Activated CD4-positive, alpha-beta T cell treated with anti-CD3 and anti-CD28 coated beads, Interleukin-10, Interleukin-2, amounts not matched to agents 100 ng/mL and 50 ng/mL, durations not matched to agents 16 hours and 8 hours (primary cell): ENCODE measurements around the gene ZBTB18.
"Not testable (repeated sequence)": the region's sequence is repeated elsewhere in the genome, so short reads cannot be mapped to it uniquely, and the experiment has no call there.

ENCODE experiments used
- DNase-seq: peaks from one replicate; pipeline ENCODE4 v3.0.0-alpha.2; 2020

ZBTB18 gene

DNA sequence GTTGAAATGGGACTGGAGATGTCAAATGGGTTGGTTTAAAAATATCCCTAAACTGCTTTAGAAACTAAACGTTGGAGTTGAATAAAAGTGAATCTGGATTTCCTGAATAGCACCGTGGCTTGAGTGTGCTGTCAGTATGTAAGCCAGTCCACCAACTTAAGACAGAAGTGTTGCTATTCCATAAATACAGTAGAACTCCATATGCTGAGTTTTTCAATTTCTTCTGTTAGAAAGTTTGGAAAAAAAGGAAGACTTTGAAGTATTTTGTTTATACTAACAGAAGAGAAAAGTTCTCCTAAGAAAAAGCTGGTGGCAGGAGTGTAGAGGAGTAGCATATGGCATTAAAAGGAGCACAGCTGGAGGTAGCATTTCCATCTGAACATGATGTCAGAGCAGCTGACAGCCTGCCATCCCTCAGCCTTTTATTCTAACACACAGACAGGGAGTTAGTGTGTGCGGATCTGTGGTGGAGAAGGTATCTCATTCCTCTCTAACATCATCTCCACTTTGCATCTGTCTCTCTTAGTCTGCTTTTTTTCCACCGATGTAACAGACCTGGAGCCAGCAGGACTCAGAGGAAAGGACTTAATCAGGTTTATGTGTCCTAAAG, at the start of gene ZBTB18:
Gene ZBTB18, plus strand, starts transcription at position 449 of the 610 bp plus-strand sequence. Its CDS starts 149 bp downstream, at position 598.
- no peak for DNase-seq

DNA sequence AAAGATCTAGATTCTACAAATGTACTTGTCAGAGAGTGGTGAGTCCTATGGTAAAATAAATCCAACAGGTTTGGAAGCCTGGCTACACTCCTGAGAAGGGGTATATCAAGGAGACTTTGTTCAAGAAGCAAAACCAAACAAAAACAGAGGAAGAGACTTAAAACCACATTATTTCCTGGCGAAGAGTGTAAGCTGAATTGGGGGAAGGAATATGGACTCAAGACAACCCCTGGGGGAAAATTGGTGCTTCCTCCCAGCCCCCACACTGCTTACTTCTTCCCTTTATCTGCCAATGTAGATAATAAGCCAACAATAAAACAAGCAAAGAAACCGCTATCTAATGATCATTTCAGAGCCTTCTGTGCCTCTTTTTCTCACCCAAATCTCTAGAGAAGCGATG, 48.4 kb upstream of the ZBTB18 start:
- DNase-seq, result no peak

DNA sequence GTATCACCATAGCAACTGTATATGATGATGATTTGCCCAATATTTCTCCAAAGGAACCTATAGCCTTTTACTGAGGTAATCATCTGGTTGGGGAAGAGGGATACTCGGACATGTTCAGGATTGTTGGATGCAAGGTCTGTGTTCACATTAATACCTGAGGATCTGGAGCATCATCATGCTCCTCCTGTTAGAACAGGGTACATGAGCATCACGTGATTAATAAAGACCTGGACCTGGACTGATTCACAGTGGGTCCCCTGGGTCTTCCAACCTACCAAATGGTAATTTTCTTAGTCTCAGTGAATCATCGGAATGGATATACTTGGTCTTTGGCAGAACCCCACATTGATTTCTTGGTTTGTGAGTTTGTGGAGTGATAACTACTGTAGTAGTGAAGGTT, 45.6 kb upstream of the ZBTB18 start:
- no peak for DNase-seq

GRCh38 chr1:244006381-244006901, 44.6 kb upstream of the ZBTB18 start:
- DNase-seq, result no peak

- DNase-seq, result no peak
Measured at GRCh38 chr1:244006961-244007360, 44.1 kb upstream of the ZBTB18 start.

- peak; percentile 3 for DNase-seq
Measured at GRCh38 chr1:244010191-244010590, 40.9 kb upstream of the ZBTB18 start.

- DNase-seq, result no peak
Measured at GRCh38 chr1:244010703-244011123, 40.4 kb upstream of the ZBTB18 start.

DNA sequence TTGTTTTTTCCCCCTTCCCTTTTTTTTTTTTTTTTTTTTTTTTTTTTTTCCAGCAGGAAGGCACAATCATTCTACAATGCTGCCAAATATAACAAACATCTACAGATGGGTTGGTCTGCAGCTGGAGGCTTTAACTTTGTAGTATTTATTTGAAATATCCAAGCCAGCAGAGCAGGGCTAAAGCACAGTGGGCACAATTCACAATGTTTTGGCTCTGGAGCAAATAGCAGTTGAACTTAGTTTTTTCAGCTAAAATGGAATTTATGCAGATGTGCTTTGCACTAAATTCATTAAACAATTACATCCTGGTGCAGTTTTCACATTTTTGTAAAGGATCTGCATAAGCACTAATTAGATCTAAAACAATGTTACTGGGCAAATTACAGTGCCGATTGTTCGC, 39.8 kb upstream of the ZBTB18 start:
- no peak for DNase-seq

DNA sequence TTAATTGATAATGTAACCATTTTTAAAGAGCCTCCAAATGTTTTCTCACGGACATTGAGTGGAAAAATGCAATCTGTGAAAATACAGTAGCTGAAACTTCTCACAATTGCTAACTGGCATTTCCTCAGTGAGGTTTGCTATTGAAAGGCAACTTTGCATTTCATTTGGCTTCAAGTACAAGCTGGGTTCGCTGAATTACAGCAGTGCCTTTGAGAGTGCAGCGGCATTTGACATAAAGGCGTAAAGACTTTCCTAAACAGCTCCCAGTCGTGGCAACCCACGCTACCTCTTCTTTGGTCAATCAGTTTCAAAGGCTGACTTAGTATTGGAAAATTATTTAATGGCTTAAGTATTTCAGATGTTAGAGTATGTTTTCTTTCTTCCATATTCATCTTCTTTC, 39.3 kb upstream of the ZBTB18 start:
- DNase-seq, result no peak

DNA sequence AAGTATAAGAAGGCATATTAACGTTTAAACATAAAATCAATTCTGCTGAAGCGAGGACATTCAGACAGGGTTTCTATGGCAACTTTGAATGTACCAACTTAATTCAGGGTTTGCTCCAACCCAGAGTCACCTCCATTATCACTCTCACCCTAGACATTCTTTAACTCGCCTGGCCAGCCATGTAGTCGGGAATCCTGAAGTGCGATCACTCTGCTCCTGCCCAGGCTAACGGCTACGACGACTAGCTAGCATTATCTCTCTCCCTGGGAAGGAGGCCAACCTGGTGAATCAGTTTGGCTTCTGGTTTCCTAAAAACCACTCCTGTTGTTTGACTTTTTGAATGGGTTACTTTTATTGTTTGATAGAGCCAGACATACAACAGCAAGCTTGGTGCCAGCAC, 38.9 kb upstream of the ZBTB18 start:
- no peak for DNase-seq

DNA sequence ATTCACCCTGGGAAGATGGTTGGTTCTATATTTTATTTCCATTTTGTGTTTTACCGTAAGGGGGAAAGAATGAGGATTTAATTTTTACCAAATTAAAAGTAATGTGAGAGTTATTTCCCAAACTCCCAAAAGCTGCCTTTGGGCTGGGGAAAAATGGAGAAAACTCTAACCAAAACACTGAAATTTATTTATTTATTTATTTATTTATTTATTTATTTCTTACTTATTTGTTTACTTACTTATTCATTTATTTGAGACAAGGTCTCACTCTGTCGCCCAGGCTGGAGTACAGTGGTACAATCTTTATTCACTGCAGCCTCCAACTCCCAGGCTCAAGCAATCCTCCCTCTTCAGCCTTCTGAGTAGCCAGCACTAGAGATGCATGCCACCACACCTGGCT, 38.0 kb upstream of the ZBTB18 start:
- DNase-seq, result no peak

DNA sequence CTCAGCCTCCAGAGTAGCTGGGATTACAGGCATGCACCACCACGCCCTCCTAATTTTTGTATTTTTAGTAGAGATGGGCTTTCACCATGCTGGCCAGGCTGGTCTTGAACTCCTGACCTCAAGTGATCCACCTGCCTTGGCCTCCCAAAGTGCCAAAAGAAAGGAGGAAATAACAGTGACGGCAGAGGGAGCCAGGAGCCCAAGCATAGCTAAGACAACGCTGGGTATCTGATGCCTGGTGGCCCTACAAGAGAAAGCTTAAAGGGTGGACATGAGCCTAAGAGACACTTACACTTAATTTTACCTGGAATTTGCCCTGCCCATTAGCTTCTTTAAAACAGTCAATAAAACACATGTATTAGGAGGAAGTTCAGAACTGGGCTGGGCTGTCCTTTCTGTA, 36.2 kb upstream of the ZBTB18 start:
- DNase-seq, result not testable (repeated sequence)

- DNase-seq, result no peak
Measured at GRCh38 chr1:244019982-244020485, 31.0 kb upstream of the ZBTB18 start.

DNA sequence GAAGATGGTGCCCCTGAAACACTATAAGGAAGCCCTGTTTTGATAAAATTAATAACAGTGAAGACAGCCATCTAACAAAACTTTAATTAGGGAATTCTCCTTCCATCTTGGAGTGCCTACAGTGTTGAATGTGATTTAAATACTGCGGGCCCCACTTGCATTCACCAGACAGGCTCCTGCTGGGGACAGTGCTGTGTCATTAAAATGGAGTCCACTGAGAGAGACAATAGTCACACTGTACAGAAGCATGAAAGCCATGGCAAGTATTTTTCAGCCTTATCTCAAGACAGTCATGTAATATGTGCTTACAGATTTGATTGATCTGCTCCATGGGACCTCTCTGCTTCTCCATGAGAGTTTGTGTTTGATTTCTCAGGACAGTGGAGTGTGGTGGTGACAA, 29.7 kb upstream of the ZBTB18 start:
- no peak for DNase-seq

DNA sequence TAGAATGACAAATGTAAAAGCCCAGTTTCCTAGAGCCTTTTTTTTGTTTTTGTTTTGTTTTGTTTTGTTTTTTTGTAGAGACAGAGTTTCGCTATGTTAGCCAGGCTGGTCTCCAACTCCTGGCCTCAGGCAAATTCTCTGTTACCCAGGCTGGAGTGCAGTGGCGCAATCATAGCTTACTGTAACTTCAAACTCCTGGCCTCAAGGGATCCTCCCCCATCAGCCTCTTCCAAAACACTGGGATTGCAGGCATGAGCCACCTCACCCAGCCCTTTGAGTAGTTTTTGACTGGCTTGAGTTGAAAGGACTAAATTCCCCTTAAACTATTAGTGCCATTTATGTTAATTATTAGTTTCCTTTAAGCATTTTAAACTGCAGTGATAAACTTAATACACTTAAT, 28.8 kb upstream of the ZBTB18 start:
- no peak for DNase-seq

- no peak for DNase-seq
Measured at GRCh38 chr1:244022864-244023440, 28.1 kb upstream of the ZBTB18 start.

- DNase-seq, result no peak
Measured at GRCh38 chr1:244027491-244028145, 23.5 kb upstream of the ZBTB18 start.

- DNase-seq, result no peak
Measured at GRCh38 chr1:244028701-244029100, 22.4 kb upstream of the ZBTB18 start.

- DNase-seq, result no peak
Measured at GRCh38 chr1:244029124-244029523, 22.0 kb upstream of the ZBTB18 start.

DNA sequence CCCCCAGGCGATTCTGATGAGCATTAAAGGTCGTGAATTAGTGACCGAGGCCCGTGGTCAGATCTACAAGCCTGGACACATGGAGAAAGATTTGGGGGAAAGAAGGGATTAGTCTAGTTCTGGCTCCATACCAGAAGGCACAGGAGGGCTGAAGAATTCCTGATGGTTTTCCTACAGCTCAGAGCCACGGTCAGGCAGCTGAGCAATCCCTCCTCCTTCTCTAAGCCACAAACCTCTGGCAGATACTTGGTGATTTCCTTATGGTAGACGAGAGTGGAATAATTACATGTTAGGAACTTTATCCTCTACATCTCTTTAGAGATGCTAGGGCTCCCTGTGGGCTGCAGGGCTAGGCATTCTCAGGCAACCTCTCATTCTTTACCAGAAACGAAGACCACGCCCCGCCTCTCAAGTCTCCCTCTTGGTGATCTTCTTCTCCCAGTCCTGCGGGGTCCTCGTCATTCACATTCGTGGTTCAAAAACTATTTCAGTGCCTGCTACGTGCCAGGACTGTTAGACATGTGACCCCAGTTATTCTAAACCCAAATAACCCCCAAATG, 20.5 kb upstream of the ZBTB18 start:
- no peak for DNase-seq

- DNase-seq, result no peak
Measured at GRCh38 chr1:244035358-244035757, 15.7 kb upstream of the ZBTB18 start.

DNA sequence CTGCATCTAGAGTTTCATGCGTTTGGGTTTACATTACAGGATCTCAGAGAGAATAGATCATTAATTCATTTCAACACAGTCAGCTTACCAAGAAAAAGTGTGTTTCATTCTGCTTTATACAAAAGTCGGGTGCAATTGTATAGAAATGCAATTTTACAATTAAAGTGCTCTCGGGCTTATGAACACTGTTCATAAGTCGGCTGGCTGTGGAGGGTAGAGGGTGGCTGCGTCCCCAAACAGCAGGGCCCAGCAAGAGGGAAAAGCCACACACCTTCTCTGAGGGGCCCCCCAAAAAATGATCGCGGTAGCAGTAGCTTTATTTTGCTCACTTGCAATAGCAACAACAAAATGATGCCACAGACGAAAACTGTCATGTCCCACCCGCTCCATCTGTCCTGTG, 13.8 kb upstream of the ZBTB18 start:
- DNase-seq, result no peak

GRCh38 chr1:244041466-244042120, 9.5 kb upstream of the ZBTB18 start:
- no peak for DNase-seq
